Left lobe of liver (tissue), 2 donors: ENCODE results near the gene P2RY2. TPM values are rescaled to one million over a fixed set of nuclear protein-coding genes. Genes with fewer than 3 reads are reported as not detected.

ENCODE experiments used
- ATAC-seq: fragments of 200-7000 bp; cut with Tn5 transposase; one replicate; pipeline ENCODE4 v1.9.1; 2020; ENCODE audit warnings: mild to moderate bottlenecking, moderate library complexity
- DNase-seq: peaks from one replicate; pipeline ENCODE4 v3.0.0-alpha.2; 2020; ENCODE audit warnings: low spot score
- total RNA-seq: library from RNA; stranded (reverse); gene quantifications from one replicate; pipeline ENCODE4 v1.2.1, GENCODE V29; 2021
- donor health status: DM: no; HTN: no; CAD: no; lungs with moderate emphysema.
- donor health status: DM: no; HTN: yes; CAD: no.

Gene P2RY2
- total RNA-seq, 1 donor from 2014 or later, result 6.0 TPM

- ATAC-seq (peak; percentile 30), DNase-seq (no peak)
These were observed 63.2 kb downstream of the P2RY2 start for GRCh38 chr11:73281201-73281741.

- ATAC-seq, result no peak
These were observed 63.9 kb downstream of the P2RY2 start for GRCh38 chr11:73281796-73282660.

GRCh38 chr11:73283276-73284000, 65.4 kb downstream of the P2RY2 start:
- DNase-seq (no peak), ATAC-seq (peak; percentile 15)

More at GRCh38 chr11:73281796-73282660, 63.9 kb downstream of the P2RY2 start:
- no peak for DNase-seq

GRCh38 chr11:73284106-73284505, 66.0 kb downstream of the P2RY2 start:
- ATAC-seq, result no peak
- no peak for DNase-seq

- DNase-seq (no peak), ATAC-seq (no peak)
These were observed 67.6 kb downstream of the P2RY2 start for GRCh38 chr11:73285721-73286120.

Other genes with a start within 250 kb of the P2RY2 start
- gene FCHSD2, start 76.0 kb upstream of the P2RY2 start, total RNA-seq, result 19.2 TPM
- gene P2RY6, start 54.1 kb downstream of the P2RY2 start, total RNA-seq, result 0.25 TPM
- gene ARHGEF17, start 90.0 kb downstream of the P2RY2 start, total RNA-seq, result 6.8 TPM
- gene RELT, start 158.1 kb downstream of the P2RY2 start, total RNA-seq, result 1.4 TPM